Muscle layer of colon (tissue), 2 donors: ENCODE measurements around the gene DNAAF6.
"Not testable (repeated sequence)": the region's sequence is repeated elsewhere in the genome, so short reads cannot be mapped to it uniquely, and the experiment has no call there.

Experiments
- H3K27ac ChIP-seq: one replicate; pipeline ENCODE4 v1.7.0; 2013; ENCODE audit warnings: low read depth, mild to moderate bottlenecking, low read length, moderate library complexity
- H3K27me3 ChIP-seq, 2 donors: one replicate each; pipeline ENCODE4 v1.7.0; 2013; ENCODE audit warnings: low read length in 2 of 2, mild to moderate bottlenecking in 2 of 2; ENCODE audit not compliant: insufficient read depth in 2 of 2, control insufficient read depth in 1 of 2
- H3K36me3 ChIP-seq: one replicate; pipeline ENCODE4 v1.7.0; 2013; ENCODE audit warnings: mild to moderate bottlenecking, low read length; ENCODE audit not compliant: insufficient read depth
- H3K4me1 ChIP-seq: one replicate; pipeline ENCODE4 v1.7.0; 2013; ENCODE audit warnings: mild to moderate bottlenecking, low read length; ENCODE audit not compliant: insufficient read depth
- H3K4me3 ChIP-seq, 2 donors: one replicate each; pipeline ENCODE4 v1.7.0; 2013; ENCODE audit warnings: low read length in 2 of 2, low read depth in 1 of 2, mild to moderate bottlenecking in 1 of 2, moderate library complexity in 1 of 2
- H3K9ac ChIP-seq: one replicate; pipeline ENCODE4 v1.7.0; 2013; ENCODE audit warnings: low read length
- H3K9me3 ChIP-seq: one replicate; pipeline ENCODE4 v1.7.0; 2013; ENCODE audit warnings: mild to moderate bottlenecking, low read length
- donor health status: abdominal sarcoma.
- donor health status: Adenocarcinoma of cecum.

The DNAAF6 gene

GRCh38 chrX:107205770-107206696, at the start of gene DNAAF6, which contains the start of gene NUP62CL:
Gene DNAAF6 (plus strand): TSS chrX:107206611. CDS start chrX:107212876, 6,265 bp downstream.
Gene NUP62CL (minus strand): TSS chrX:107206433. CDS start chrX:107175146, 31,287 bp downstream.
- Histone ChIP-seq H3K27ac (no peak within 1 kb of the TSS), H3K9ac (no peak within 1 kb of the TSS)

GRCh38 chrX:107157618-107158017, 48.8 kb upstream of the DNAAF6 start:
- H3K4me1 ChIP-seq, H3K9me3 ChIP-seq, H3K36me3 ChIP-seq, H3K27ac ChIP-seq, H3K4me3 ChIP-seq, H3K27me3 ChIP-seq, H3K9ac ChIP-seq: not testable (repeated sequence)

More at GRCh38 chrX:107205770-107206696, at the start of gene DNAAF6, which contains the start of gene NUP62CL:
- no peaks in the 10 kb centered on the region for H3K36me3 ChIP-seq
- H3K27me3 ChIP-seq = peaks cover 8 to 15% of the 10 kb centered on the region in 2 donors
- H3K4me1 ChIP-seq = no peaks in the 10 kb centered on the region
- no peaks in the 10 kb centered on the region for H3K9me3 ChIP-seq
- H3K4me3 ChIP-seq = peak within 1 kb of the TSS; percentile 45 to 47

GRCh38 chrX:107167163-107167921, 39.1 kb upstream of the DNAAF6 start:
- Histone ChIP-seq H3K36me3 (no peaks in the 10 kb centered on the region), H3K4me3 (no peak overlapping the region), H3K27me3 (no peaks in the 10 kb centered on the region), H3K4me1 (no peaks in the 10 kb centered on the region), H3K27ac (no peak overlapping the region), H3K9ac (no peak overlapping the region), H3K9me3 (no peaks in the 10 kb centered on the region)

- Histone ChIP-seq H3K9ac (no peak overlapping the region), H3K9me3 (no peaks in the 10 kb centered on the region), H3K27me3 (no peaks in the 10 kb centered on the region), H3K36me3 (no peaks in the 10 kb centered on the region), H3K4me1 (no peaks in the 10 kb centered on the region), H3K27ac (no peak overlapping the region), H3K4me3 (no peak overlapping the region)
Measured at GRCh38 chrX:107168257-107168656, 38.2 kb upstream of the DNAAF6 start.

- H3K27me3 ChIP-seq = no peaks in the 10 kb centered on the region
- H3K9me3 ChIP-seq = no peaks in the 10 kb centered on the region
- no peaks in the 10 kb centered on the region for H3K36me3 ChIP-seq
- no peaks in the 10 kb centered on the region for H3K4me1 ChIP-seq
- no peak overlapping the region for H3K9ac ChIP-seq
- no peak overlapping the region for H3K4me3 ChIP-seq
- no peak overlapping the region for H3K27ac ChIP-seq
Measured at GRCh38 chrX:107168712-107169111, 37.7 kb upstream of the DNAAF6 start.

- Histone ChIP-seq H3K4me3 (no peak overlapping the region), H3K4me1 (no peaks in the 10 kb centered on the region), H3K9me3 (no peaks in the 10 kb centered on the region), H3K9ac (no peak overlapping the region), H3K27ac (no peak overlapping the region), H3K36me3 (no peaks in the 10 kb centered on the region), H3K27me3 (no peaks in the 10 kb centered on the region)
Measured at GRCh38 chrX:107171369-107172102, 34.9 kb upstream of the DNAAF6 start.

- Histone ChIP-seq H3K36me3 (no peaks in the 10 kb centered on the region), H3K27me3 (no peaks in the 10 kb centered on the region)
Measured at GRCh38 chrX:107197319-107197718, 9.1 kb upstream of the DNAAF6 start.

GRCh38 chrX:107198074-107198473, 8.3 kb upstream of the DNAAF6 start:
- H3K36me3 ChIP-seq, H3K4me1 ChIP-seq, H3K9ac ChIP-seq, H3K27me3 ChIP-seq, H3K27ac ChIP-seq, H3K4me3 ChIP-seq, H3K9me3 ChIP-seq: not testable (repeated sequence)

More at GRCh38 chrX:107197319-107197718, 9.1 kb upstream of the DNAAF6 start:
- Histone ChIP-seq H3K4me3 (no peak overlapping the region), H3K27ac (no peak overlapping the region), H3K9ac (no peak overlapping the region), H3K4me1 (no peaks in the 10 kb centered on the region), H3K9me3 (no peaks in the 10 kb centered on the region)

GRCh38 chrX:107199491-107199890, 6.9 kb upstream of the DNAAF6 start:
- H3K9me3 ChIP-seq = no peaks in the 10 kb centered on the region
- H3K9ac ChIP-seq = no peak overlapping the region
- no peaks in the 10 kb centered on the region for H3K27me3 ChIP-seq
- H3K27ac ChIP-seq = no peak overlapping the region
- H3K36me3 ChIP-seq = no peaks in the 10 kb centered on the region
- H3K4me3 ChIP-seq = no peak overlapping the region
- no peaks in the 10 kb centered on the region for H3K4me1 ChIP-seq

GRCh38 chrX:107204068-107204605, 2.3 kb upstream of the DNAAF6 start:
- no peak overlapping the region for H3K4me3 ChIP-seq
- no peak overlapping the region for H3K9ac ChIP-seq
- no peaks in the 10 kb centered on the region for H3K9me3 ChIP-seq
- no peak overlapping the region for H3K27ac ChIP-seq
- no peaks in the 10 kb centered on the region for H3K4me1 ChIP-seq
- no peaks in the 10 kb centered on the region for H3K36me3 ChIP-seq
- H3K27me3 ChIP-seq = peaks cover 8 to 15% of the 10 kb centered on the region in 2 donors

- H3K4me3 ChIP-seq = peak overlapping the region in 1 of 2 donors; percentile 45
- no peaks in the 10 kb centered on the region for H3K36me3 ChIP-seq
- no peaks in the 10 kb centered on the region for H3K9me3 ChIP-seq
- no peak overlapping the region for H3K27ac ChIP-seq
- H3K9ac ChIP-seq = no peak overlapping the region
- H3K4me1 ChIP-seq = no peaks in the 10 kb centered on the region
- peaks cover 8 to 15% of the 10 kb centered on the region in 2 donors for H3K27me3 ChIP-seq
Measured at GRCh38 chrX:107206697-107207065, 270 bp downstream of the DNAAF6 start.
